Skeletal muscle satellite cell (primary cell): Measurements from ENCODE around the gene SLC16A9.
"Not testable (repeated sequence)": the region's sequence is repeated elsewhere in the genome, so short reads cannot be mapped to it uniquely, and the experiment has no call there.

Experiments used
- H3K27me3 ChIP-seq: 2 replicates; pipeline ENCODE4 v1.7.0; 2013; ENCODE audit warnings: low read length; ENCODE audit not compliant: control insufficient read depth, insufficient read depth
- H3K36me3 ChIP-seq: 2 replicates; pipeline ENCODE4 v1.7.0; 2013; ENCODE audit warnings: mild to moderate bottlenecking, control low read depth, low read length; ENCODE audit not compliant: insufficient read depth
- H3K4me1 ChIP-seq: 2 replicates; pipeline ENCODE4 v1.7.0; 2013; ENCODE audit warnings: low read length; ENCODE audit not compliant: control insufficient read depth, insufficient read depth
- H3K4me2 ChIP-seq: 2 replicates; pipeline ENCODE4 v1.7.0; 2013; ENCODE audit warnings: mild to moderate bottlenecking, low read length
- H3K4me3 ChIP-seq: 2 replicates; pipeline ENCODE4 v1.7.0; 2013; ENCODE audit warnings: low read length
- H3K9ac ChIP-seq: 2 replicates; pipeline ENCODE4 v1.7.0; 2013; ENCODE audit warnings: mild to moderate bottlenecking, low read depth, low read length, moderate library complexity
- H3K9me3 ChIP-seq: replicated peaks from 2 replicates; pipeline ENCODE4 v1.7.0; 2013; ENCODE audit warnings: mild to moderate bottlenecking, control low read depth, low read length

The SLC16A9 gene

GRCh38 chr10:59670269-59670668, 39.4 kb downstream of the SLC16A9 start:
- Histone ChIP-seq H3K9me3 (no peaks in the 10 kb centered on the region), H3K4me1 (peaks cover 13% of the 10 kb centered on the region), H3K4me2 (no peak overlapping the region), H3K27me3 (no peaks in the 10 kb centered on the region), H3K4me3 (no peak overlapping the region), H3K9ac (no peak overlapping the region), H3K36me3 (no peaks in the 10 kb centered on the region)

GRCh38 chr10:59668096-59668495, 41.6 kb downstream of the SLC16A9 start:
- Histone ChIP-seq H3K27me3 (no peaks in the 10 kb centered on the region), H3K9me3 (no peaks in the 10 kb centered on the region), H3K9ac (no peak overlapping the region), H3K4me3 (no peak overlapping the region), H3K36me3 (no peaks in the 10 kb centered on the region), H3K4me1 (no peaks in the 10 kb centered on the region), H3K4me2 (no peak overlapping the region)

GRCh38 chr10:59666310-59666709, 43.3 kb downstream of the SLC16A9 start:
- H3K27me3 ChIP-seq, result no peaks in the 10 kb centered on the region
- no peak overlapping the region for H3K4me3 ChIP-seq
- H3K4me2 ChIP-seq, result no peak overlapping the region
- no peaks in the 10 kb centered on the region for H3K9me3 ChIP-seq
- no peak overlapping the region for H3K9ac ChIP-seq
- H3K36me3 ChIP-seq, result no peaks in the 10 kb centered on the region
- H3K4me1 ChIP-seq, result no peaks in the 10 kb centered on the region

GRCh38 chr10:59663213-59663612, 46.4 kb downstream of the SLC16A9 start:
- not testable (repeated sequence) for H3K4me1 ChIP-seq, H3K36me3 ChIP-seq, H3K4me3 ChIP-seq, H3K27me3 ChIP-seq, H3K9me3 ChIP-seq, H3K9ac ChIP-seq, H3K4me2 ChIP-seq

- Histone ChIP-seq H3K36me3 (no peaks in the 10 kb centered on the region), H3K9ac (no peak overlapping the region), H3K4me2 (no peak overlapping the region), H3K9me3 (no peaks in the 10 kb centered on the region), H3K4me1 (peaks cover 4% of the 10 kb centered on the region), H3K4me3 (no peak overlapping the region), H3K27me3 (no peaks in the 10 kb centered on the region)
Observed at GRCh38 chr10:59657724-59658123, 51.9 kb downstream of the SLC16A9 start.

- Histone ChIP-seq H3K4me1 (peaks cover 4% of the 10 kb centered on the region), H3K9me3 (no peaks in the 10 kb centered on the region), H3K36me3 (no peaks in the 10 kb centered on the region), H3K4me3 (no peak overlapping the region), H3K4me2 (no peak overlapping the region), H3K27me3 (no peaks in the 10 kb centered on the region), H3K9ac (no peak overlapping the region)
Observed at GRCh38 chr10:59655309-59655708, 54.3 kb downstream of the SLC16A9 start.

GRCh38 chr10:59654007-59654406, 55.6 kb downstream of the SLC16A9 start:
- Histone ChIP-seq H3K4me2 (no peak overlapping the region), H3K4me1 (peaks cover 5% of the 10 kb centered on the region), H3K9ac (no peak overlapping the region), H3K36me3 (no peaks in the 10 kb centered on the region), H3K4me3 (no peak overlapping the region), H3K27me3 (no peaks in the 10 kb centered on the region), H3K9me3 (no peaks in the 10 kb centered on the region)

GRCh38 chr10:59651902-59652301, 57.7 kb downstream of the SLC16A9 start:
- Histone ChIP-seq H3K9ac (no peak overlapping the region), H3K4me2 (no peak overlapping the region), H3K4me3 (no peak overlapping the region), H3K27me3 (no peaks in the 10 kb centered on the region), H3K36me3 (no peaks in the 10 kb centered on the region), H3K9me3 (no peaks in the 10 kb centered on the region), H3K4me1 (peaks cover 16% of the 10 kb centered on the region)

- Histone ChIP-seq H3K4me1 (peaks cover 12% of the 10 kb centered on the region), H3K4me3 (no peak overlapping the region), H3K9ac (no peak overlapping the region), H3K4me2 (no peak overlapping the region), H3K27me3 (no peaks in the 10 kb centered on the region), H3K36me3 (no peaks in the 10 kb centered on the region), H3K9me3 (no peaks in the 10 kb centered on the region)
Observed at GRCh38 chr10:59649606-59650346, 59.9 kb downstream of the SLC16A9 start.

GRCh38 chr10:59648711-59649201, 60.9 kb downstream of the SLC16A9 start:
- H3K36me3 ChIP-seq, result no peaks in the 10 kb centered on the region
- H3K9me3 ChIP-seq, result no peaks in the 10 kb centered on the region
- peaks cover 12% of the 10 kb centered on the region for H3K4me1 ChIP-seq
- H3K4me2 ChIP-seq, result peak overlapping the region; percentile 53
- no peaks in the 10 kb centered on the region for H3K27me3 ChIP-seq
- peak overlapping the region; percentile 27 for H3K9ac ChIP-seq
- no peak overlapping the region for H3K4me3 ChIP-seq

- H3K4me2 ChIP-seq, result no peak overlapping the region
- H3K9ac ChIP-seq, result no peak overlapping the region
- no peak overlapping the region for H3K4me3 ChIP-seq
- H3K36me3 ChIP-seq, result no peaks in the 10 kb centered on the region
- H3K9me3 ChIP-seq, result no peaks in the 10 kb centered on the region
- no peaks in the 10 kb centered on the region for H3K27me3 ChIP-seq
- peaks cover 12% of the 10 kb centered on the region for H3K4me1 ChIP-seq
Observed at GRCh38 chr10:59644841-59645240, 64.8 kb downstream of the SLC16A9 start.

GRCh38 chr10:59641688-59642087, 68.0 kb downstream of the SLC16A9 start:
- H3K4me3 ChIP-seq, H3K27me3 ChIP-seq, H3K9ac ChIP-seq, H3K36me3 ChIP-seq, H3K4me1 ChIP-seq, H3K9me3 ChIP-seq, H3K4me2 ChIP-seq: not testable (repeated sequence)
